Measurements from ENCODE around the gene LAPTM4A.
"Not testable (repeated sequence)": the region's sequence is repeated elsewhere in the genome, so short reads cannot be mapped to it uniquely, and the experiment has no call there.

Gene LAPTM4A

DNA sequence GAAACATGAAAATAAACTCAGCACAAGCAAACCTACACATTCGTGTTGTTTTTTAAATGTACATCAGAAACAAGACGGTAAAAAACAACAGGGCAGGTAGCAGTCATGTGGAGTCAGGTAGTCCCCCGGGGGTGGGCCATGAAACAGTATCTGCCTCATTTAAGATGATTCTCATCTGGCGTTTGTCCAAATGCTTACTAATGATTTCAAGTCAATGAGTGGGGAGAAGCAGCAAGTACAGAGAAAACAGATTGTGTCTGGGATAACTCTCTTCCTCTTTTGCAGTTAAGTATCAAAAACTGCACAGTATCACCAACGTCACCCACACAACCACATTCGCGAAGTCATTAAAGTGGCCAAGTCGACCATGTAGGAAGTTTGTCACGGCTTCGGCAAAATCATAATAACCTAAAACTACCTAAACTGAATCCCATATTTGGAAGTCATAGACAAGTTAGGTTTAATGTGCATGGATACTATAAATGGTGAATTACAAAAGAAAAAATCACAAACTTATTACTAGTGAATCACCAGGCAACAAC is 1.3 kb downstream of the LAPTM4A start:
- DNase-seq = peak; percentile 94

DNA sequence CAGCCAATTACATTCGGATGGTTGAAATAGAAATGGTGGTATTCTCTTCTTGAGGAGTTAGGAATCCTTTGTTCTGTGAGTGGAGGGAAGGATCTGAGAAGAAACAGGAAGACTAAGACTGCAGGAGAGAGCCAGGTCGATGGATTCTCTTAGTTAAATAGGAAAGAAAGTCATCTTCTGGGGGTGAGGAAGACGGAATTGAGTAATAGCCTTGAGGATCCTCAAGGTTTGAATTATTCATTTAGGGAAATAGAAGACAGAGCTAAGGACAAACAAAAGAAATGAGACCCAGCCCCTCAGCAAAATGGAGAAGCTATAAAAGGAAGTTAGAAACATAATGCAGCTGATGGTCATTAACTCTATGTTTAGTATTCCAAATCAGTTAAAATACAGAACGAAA is 1.8 kb downstream of the LAPTM4A start:
- peak; percentile 82 for DNase-seq

DNA sequence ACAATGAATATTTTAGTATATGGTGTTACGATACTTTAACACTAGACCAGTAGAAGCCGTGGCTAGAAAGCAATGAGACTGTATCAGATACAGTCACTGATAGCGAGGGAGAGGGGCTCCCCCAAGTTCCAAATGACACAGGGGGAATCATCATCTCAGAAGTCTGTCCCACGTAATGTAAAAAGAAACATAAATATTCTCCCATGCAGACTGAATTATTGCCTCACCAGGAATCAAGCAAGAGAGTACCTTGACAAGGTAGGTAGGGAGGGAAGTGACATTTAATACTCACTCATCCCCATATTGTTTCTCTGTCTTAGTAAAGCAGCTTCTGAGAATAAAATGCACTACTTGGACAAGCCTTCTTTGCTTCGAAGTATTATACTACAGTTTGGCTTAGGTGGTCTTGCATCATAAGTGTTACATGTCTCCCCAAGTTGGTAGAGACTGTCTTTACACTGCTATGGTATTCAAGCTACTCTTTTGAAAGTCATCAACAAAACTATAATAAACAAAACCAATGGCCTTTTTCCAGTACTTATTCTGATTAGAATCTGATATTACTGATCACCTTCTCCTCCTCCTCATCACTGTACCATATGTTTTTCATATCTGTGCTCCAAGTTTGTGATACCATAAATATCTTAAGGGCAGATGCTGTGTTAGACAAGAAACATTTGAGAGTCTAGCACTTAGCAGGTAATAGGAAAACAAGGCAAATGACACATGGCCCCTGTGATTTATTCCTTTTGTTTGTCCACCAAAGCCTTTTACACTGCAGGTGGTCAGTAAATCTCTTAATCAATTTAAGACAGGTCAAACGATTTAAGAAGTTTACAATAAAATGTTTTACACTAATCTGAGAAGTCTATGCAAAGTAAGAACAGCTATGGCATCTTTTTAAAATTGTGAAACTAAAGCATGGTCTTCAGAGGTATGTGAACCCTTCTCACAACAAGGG is 2.7 kb downstream of the LAPTM4A start:
- DNase-seq = no peak

DNA sequence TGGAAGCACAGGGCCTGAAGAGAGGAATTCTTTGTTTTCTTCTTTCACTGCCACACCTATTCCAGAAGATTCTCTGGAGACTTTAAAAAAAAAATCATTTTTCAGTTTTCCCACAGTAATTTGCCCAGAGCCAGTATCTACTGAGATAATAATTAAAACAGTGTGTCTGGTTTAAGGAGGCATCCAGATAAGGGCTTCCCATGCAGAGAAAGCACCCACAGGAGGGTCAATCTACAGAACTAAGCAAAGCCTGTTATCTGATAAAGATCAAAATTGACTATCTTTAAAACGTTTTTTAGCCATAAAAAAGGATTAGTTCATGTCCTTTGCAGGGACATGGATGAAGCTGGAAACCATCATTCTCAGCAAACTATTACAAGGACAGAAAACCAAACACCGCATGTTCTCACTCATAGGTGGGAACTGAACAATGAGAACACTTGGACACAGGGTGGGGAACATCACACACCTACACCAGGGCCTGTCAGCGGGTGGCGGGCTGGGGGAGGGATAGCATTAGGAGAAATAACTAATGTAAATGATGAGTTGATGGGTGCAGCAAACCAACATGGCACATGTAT is 5.6 kb downstream of the LAPTM4A start:
- not testable (repeated sequence) for DNase-seq

DNA sequence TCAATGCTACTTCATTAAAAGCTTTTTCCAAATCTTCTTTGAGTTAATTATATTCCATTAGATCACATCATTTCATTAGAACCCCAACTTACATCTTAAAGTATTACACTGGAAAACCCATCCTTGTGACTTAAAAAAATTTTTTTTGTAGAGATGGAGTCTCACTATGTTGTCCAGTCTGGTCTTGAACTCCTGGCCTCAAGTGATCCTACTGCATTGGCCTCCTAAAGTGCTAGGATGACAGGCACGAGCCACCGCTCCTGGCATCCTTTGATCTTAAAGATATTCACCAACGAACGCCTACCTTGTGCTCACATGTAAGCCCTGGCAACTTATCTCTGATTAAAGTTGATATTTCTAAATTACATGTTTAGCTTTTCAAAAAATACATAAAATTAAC is 6.7 kb downstream of the LAPTM4A start:
- DNase-seq = no peak

DNA sequence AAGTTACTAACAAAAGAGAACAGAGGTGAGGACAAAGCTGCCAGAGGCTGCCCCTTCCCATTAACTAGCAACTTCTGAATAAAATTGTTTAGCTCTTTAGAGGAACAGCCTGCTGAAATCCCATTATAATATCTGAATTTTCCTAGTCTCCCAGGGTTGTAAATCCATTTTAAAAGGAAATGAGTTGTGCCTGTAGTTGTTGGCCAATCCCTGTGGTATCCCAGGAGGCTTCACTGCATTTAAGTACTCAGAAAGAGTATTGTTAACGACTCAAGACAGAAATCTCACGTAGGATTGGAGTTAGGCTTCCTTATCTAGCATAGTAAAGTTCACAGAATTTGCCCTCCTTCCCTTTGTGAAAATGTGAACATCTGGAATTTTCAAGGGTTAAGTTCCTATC is 8.9 kb downstream of the LAPTM4A start:
- no peak for DNase-seq

DNA sequence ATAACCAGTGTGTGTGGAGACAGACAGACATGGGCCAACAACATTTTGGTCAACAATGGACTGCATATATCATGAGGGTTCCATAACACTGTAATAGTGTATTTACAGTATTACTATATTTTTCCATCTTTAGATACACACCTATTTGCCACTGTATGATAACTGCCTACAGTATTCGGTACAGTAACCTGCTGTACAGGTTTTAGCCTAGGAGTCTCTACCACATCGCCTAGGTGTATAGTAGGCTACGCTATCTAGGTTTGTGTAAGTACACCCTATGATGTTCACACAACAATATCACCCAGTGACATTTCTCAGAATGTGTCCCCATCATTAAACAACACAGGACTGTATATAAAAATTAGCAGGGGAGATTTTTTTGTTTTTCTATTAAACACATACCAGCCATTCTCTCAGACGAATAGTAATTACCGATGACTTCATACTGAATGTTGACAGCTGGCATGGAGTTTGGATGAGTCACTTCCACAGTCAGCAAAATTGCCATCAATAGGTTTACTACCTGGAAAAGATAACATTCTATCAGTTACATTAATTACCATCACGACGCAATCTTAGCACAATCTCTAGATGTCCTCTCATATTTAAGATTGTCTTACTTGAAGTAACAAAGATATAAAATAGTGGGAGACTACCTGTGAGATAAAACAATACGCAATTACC is 10.8 kb downstream of the LAPTM4A start:
- DNase-seq = no peak

DNA sequence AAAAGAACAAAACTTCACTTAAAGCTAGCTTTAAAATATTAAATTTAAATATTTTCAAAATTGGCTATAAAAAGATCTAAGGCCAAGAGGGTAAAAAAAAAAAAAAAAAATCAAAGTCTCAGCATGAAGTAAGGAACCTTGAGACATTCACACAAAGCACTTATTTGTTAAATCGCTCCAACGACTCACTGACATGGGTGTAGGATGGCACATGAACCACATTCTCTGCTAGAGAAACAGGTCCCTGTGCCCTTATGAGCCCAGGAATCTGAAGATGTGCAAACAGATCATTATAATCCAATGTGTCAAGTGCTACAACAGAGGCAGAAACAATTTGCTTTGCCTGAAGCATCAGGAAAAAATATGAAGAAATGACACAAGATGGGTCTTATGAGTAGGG is 13.8 kb downstream of the LAPTM4A start:
- no peak for DNase-seq

DNA sequence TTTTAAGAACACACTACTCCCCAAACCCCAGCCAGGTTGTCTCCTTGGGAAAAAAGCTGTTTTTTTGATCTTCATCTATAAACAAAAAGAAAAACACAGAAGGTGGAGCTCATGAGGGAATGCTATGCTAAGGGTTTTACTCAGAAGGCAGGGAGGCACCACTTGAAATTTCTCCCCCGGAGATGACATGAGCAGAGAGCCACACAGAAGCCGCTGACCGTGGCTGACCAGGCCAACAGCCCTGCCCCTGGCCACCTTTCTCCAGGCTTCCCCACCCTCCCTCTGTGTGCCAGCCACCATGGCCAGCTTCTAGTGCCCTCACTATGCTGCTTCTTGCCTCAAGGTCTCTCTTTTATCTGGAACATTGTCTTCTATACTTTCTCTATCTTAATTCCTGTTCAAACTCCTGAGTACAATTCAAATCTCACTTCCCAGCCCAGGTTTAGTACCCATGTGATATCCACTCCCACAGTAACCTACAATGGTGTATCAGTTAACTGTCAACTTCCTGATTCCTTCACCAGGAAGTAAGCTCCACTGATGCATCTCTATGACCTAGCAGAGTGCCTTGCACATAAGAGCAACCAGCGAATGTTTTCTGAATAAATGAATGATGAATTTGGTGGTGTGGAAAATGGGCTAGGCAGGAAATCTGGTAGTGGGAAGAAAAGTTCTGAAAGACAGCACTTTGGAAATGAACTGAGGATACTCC is 15.3 kb downstream of the LAPTM4A start:
- no peak for DNase-seq

DNA sequence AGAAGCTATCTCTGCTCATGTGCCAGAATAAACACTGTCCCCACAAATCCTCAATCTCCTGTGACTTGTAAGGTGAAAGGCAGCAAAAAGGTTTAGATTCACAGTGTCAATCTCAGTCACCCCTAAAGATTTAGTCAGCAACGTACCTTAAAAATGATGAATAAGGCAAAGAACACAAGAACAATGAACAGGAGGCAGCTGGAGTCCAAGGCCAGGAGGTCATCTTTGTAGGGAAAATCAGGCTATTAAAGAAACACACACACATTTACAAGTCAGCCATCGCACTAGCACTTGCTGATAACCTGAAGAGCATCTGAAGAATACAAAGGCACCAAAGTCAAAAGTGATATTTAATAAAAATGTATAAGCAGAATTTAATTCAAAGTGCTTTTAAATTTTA is 16.6 kb downstream of the LAPTM4A start:
- DNase-seq = no peak

DNA sequence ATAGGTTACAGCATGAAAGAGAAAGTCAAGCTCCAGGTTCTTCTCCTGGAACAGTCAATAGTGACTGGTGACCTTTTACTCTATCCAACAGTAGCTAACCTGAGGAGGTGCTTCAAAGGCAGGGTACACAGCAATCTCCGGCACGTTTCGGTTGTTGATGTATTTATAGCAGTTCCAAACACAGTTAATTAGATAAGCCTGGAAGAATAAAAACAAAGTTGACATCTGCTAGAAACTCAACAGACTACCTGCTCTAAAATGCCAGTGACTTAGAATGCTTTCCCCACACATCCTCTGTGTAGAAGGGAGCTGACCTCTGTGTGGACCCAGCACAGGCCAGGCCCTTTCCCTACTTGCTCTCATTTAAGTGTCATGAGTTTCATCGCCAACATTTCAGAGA is 17.2 kb downstream of the LAPTM4A start:
- DNase-seq = no peak

DNA sequence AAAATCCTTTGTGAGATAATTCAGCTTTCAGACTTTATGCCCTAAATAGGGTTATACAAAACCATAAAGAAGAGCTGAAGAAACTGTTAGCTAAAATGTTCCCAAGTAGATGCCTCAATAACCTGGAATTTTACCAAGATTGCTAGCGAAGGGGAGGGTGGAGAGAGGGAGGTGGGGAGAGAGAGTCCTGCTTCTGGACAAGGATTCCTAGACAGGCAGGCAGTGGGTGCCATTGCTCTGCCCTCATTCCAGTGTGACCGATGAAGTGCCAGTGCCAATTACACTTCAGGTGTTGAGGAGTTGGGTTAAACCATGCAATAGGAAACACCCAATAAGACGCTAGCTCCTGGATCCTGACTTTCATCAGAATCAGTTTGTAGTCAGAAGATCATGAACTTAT is 18.1 kb downstream of the LAPTM4A start:
- DNase-seq = no peak

DNA sequence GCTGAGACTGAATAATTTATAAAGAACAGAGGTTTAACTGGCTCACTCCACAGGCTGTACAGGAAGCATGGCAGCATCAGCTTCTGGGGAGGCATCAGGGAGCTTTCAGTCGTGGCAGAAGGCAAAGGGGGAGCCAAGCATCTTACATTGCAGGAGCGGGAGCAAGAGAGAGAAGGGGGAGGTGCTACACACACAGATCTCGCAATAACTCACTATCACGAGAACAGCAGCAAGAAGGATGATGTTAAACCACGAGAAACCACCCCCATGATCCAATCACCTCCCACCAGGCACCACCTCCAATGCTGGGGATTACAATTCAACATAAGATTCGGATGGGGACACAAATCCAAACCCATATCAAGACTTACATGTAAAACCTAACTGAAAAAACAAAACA is 21.2 kb downstream of the LAPTM4A start:
- no peak for DNase-seq

DNA sequence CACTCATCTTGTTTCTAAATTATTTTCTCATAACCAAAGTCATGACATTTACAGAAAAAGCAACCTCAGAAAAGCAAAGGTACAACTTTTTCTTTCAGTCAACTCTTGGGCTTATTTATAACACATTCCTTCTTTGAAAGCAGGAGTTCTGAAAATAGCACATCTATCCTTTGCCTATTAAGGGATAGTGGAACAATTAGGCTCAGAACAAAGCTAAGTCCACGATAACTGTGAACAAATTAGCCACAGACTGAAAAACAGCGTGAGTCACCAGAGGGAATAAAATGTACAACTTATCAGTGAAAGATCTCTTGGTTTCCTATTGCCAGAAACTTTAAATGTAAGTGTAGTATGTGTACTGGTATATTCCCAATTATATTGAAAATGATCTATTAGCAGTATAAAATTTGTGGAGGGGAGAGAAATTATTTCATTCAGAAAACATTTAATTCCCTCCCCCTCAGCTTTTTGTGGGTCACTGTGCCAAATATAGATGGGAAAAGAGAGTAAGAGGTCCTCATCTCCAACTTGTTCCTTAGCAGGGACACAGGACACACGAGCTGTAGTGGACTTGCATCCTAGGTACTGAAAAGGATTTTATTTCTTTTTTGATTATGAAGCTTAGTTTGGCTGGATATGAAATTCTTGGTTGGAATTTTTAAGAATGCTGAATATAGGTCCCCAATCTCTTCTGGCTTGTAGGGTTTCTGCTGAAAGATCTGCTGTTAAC is 23.6 kb downstream of the LAPTM4A start:
- DNase-seq = no peak

DNA sequence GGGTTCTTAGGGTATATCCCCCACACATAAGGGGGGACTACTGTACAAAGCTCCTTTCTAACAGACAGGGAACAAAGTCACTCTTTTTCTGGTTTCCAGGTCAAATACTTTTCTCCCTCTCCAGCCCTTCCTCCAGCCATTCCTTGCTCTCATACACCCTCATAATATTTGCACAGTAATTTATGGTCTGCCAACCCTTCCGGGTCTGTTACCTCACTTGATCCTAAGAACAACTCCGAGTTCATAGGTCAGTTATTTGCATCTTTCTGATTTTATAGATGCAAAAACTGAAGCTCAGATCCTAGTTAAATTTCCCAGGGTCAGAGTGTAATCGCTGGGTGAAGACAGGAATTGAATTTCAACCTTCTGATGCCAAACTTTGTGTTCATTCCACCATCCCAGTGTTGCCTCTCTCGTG is 24.2 kb downstream of the LAPTM4A start:
- no peak for DNase-seq

DNA sequence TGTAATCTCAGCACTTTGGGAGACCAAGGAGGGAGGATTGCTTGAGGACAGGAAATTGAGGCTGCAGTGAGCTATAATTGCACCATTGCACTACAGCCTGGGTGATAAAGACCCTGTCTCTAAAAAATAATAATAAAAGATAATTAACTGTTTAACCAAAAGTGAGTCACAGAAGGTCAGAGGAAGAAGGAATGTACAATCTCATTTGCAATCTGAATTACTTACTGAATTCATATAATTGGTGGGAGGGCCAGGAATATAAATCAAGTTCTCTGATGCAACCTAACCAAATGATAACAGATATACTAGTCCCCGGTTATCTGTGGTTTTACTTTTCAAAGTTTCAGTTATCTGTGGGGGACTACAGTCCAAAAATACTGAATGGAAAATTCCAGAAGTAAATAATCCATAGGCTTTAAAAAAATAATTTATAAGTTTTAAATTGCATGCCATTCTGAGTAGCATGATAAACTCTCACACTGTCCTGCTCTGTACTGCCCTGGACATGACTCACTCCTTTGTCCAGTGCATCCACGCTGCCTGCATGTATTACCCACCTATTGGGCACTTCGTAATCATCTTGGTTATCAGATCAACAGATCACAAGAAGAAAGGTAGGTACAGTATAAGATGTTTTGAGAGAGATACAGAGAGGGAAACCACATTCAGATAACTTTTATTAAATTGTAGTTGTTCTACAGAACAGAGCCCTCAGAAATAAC is 26.2 kb downstream of the LAPTM4A start:
- DNase-seq = no peak

DNA sequence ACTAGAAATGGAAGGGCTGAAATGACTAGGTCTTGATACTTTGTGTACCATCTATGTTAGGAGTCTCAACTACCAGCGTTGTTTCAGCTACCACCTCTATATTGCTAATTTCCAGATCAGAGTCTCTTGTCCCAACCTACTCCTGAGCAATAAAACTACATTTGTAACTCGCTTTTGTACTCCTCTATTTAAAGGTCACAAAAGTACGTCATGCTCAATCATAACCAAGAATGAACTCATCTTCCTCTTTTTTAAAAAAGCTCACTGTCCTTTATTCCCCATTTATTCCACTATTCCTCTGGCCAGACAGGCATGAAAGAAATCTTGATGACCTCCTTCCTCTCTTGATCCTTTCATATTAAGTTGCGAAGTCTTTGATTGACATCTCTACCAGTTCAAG is 27.7 kb downstream of the LAPTM4A start:
- DNase-seq = peak; percentile 78

DNA sequence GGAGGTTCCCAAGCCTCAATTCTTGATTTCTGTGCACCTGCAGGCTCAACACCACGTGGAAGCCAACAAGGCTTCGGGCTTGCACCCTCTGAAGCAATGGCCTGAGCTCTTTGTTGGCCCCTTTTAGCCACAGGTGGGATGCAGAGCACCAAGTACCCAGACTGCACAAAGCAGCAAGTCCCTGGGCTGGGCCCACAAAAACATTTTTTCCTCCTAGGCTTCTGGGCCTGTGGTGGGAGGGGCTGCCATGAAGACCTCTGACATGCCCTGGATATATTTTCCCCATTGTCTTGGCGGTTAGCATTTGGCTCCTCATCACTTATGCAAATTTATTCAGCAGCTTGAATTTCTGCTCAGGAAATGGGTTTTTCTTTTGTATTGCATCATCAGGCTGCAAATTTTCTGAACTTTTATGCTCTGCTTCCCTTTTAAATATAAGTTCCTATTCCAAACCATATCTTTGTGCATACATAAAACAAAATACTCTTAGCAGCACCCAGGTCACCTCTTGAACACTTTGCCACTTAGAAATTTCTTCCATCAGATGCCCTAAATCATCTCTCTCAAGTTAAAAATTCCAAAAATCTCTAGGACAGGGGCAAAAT is 29.9 kb downstream of the LAPTM4A start:
- peak; percentile 20 for DNase-seq

DNA sequence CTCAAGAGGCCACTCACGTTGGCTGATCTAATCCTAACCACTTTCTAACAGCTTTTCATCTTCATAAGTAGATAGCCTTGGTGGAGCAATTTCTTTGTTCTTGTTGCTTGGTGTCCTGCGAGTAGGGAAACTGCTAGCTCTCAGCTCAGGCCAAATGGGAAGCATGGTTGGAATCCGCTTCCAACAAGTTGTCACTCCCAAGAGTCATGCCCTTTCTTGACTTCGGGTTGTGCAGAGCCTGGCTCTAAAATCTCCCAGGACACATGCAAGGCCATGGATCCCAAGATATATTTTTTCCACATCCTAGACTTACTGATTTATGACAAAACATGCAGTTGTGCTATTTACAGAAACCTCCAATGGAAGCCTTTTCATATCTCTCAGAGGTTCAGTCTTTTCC is 31.7 kb downstream of the LAPTM4A start:
- no peak for DNase-seq

DNA sequence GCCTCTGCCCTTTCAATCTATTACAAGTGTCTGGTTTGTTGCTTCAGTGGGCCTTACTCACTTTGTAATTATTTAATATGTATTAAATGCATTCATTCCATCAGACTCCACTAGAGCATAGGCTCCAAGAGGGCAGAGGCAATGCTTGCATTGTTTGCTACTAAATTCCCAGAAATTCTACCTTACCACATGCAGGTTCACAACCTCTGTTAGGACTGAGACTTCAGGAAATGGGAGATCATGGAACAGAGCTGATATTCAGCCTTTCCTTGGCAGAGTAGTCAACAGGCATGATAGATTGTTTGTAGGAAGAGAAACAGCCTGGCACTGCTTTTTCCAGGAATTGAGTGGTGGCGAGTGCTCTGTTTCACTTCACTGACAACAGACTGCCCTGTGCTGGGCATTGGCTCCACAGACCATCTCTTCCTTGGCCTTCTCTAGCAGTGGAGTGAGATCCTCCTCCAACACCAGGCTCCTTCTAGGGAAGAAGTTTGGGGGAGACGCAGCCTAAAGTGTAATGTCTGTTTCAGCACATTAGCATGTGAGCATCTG is 32.8 kb downstream of the LAPTM4A start:
- DNase-seq = no peak

DNA sequence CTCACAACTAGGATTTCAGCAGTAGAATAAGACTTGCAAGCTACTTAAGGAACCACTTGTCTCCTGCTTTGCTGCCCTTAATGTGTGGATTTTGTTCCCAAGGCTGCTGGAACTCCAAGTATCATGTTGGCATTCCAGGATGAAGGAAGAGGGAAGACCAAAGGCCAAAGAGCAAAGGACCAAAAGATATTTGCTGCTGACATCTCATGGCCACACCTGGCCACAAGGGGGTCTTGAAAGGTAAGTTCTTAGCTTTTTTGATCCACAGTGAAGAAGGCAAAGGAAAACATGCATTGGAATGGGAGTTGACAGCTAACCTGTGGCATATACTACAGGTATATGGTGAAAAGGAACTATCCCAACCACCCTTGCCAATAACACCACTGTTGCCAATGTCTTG is 35.1 kb downstream of the LAPTM4A start:
- no peak for DNase-seq
